MV-4-11 (cell line): ENCODE data around the gene OR2AT4.
"Not testable (repeated sequence)": the region's sequence is repeated elsewhere in the genome, so short reads cannot be mapped to it uniquely, and the experiment has no call there.

Source experiments
- DNase-seq: peaks from one replicate; lab custom pipeline; 2025; lab: John Stamatoyannopoulos, UW

Gene OR2AT4

DNA sequence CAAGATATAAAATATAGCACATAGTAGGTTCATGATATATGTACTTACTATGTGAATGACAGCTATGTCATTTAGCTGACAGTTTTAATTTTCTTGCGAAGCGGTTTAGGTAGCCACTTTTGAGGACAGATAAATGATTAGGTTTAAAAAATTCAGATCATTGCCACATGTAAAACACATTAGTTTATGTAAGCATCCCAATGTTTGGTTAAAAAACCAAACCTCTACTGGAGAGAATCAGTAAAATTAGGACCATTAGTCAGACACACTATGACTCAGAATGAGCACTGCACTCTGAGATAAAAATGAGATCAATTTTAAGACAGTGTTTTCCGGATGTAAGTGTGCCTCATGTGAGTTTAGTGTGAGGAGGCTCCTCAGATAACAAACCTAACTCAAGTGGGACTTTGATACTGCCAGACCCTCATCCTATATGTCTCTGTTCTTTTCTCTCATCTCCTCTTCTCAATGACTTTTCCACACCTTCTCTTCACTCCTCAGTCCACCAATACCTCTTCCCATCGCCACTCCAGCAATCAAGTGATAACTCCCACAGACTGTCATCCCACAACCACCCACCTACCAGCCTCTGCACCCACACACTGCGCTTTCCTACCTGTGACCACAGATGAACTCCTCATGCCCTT lies 6.8 kb upstream of the OR2AT4 start:
- DNase-seq, result no peak

DNA sequence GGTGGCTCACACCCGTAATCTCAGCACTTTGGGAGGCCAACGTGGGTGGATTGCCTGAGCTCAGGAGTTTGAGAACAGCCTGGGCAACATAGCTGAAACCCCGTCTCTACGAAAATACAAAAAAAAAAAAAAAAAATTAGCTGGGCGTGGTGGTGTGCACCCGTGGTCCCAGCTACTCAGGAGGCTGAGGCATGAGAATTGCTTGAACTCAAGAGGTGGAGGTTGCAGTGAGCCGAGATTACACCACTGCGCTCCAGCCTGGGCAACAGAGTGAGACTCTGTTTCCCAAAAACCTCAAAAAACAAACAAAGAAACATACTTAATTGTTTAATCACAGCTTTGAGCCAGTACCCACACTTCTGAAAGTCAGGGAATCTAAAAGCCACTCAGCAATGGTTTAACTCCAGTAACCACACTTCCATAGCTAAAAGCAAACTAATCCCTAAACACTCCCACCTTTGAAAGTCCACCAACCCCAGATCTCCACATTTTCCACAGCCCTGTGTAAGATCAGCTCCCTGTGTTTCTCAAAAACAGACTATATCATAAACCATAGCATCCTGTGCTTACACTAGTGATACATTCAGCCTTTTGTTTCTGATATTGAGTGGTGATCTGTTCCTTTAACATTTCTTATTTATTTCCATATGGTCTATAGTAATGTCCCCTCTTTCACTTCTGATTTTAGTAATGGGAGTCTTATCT lies 4.9 kb upstream of the OR2AT4 start:
- no peak for DNase-seq

DNA sequence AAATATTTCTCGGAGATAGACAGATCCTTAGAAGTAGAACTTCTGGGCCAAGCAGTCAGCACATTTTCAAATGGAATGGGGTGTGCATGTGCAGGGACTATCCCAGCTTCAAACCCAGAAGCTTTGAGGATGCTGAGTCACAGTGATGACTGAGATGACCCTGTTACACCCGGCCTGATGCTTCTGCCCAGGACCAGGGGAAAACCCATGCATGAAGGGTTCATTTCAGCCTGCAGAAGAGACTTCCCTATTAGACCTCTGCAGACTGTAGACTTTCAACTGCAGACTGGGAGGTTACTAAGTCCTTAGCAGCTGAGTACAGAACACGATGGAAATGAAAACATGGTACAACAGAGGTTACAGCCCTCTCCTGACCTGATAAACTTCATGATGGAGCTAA lies 3.6 kb upstream of the OR2AT4 start:
- DNase-seq, result peak; percentile 21

DNA sequence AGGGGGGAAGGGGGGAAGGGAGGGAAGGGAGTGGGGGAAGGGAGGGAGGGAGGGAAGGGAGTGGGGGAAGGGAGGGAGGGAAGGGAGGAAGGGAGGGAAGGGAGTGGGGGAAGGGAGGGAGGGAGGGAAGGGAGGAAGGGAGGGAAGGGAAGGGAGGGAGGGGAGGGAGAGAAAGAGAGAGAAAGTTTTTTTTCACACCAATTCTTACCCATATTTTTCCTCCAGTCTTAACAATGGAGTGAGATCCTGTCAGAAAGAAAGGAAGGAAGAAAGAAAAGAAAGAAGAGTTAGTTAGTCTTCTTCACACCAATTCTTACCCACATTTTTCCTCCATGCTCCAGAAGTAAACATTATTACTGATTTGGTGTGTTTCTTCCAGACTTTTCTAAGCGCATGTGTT lies 3.0 kb upstream of the OR2AT4 start:
- DNase-seq, result no peak

DNA sequence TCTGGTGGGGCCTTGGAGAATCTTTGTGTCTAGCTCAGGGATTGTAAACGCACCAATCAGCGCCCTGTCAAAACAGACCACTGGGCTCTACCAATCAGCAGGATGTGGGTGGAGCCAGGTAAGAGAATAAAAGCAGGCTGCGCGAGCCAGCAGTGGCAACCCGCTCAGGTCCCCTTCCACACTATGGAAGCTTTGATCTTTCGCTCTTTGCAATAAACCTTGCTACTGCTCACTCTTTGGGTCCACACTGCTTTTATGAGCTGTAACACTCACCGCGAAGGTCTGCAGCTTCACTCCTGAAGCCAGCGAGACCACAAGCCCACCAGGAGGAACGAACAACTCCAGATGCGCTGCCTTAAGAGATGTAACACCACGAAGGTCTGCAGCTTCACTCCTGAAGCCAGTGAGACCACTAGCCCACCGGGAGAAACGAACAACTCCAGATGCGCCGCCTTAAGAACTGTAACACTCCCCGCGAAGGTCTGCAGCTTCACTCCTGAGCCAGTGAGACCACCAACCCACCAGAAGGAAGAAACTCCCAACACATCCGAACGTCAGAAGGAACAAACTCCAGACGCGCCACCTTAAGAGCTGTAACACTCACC lies 2.3 kb upstream of the OR2AT4 start:
- DNase-seq, result not testable (repeated sequence)

DNA sequence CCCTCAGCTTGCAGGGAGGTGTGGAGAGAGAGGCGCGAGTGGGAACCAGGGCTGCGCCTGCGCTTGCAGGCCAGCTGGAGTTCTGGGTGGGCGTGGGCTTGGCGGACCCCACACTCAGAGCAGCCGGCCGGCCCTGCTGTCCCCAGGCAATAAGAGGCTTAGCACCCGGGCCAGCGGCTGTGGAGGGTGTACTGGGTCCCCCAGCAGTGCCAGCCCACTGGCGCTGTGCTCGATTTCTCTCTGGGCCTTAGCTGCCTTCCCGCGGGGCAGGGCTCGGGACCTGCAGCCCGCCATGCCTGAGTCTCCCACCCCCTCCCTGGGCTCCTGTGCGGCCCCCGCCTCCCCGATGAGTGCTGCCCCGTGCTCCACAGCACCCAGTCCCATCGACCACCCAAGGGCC lies 1.5 kb upstream of the OR2AT4 start:
- DNase-seq, result not testable (repeated sequence)

DNA sequence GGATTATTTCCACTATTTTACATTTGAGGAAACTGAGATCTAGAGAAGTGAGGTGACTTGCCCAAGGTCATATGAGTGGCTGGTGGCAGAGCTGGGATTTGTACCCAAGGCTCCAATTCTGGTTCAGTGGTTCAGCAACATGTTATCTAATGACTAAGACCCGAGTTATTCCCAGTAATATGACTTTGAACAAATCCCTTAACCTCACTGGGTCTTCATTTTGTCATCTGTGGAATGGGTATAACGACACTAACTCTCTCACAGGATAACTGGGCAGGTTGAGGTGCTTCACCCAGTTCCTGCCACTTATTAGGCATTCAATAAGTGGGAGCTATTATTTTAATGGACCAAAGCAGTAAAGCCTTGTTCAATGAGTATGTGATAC lies 489 bp upstream of the OR2AT4 start:
- DNase-seq, result no peak

DNA sequence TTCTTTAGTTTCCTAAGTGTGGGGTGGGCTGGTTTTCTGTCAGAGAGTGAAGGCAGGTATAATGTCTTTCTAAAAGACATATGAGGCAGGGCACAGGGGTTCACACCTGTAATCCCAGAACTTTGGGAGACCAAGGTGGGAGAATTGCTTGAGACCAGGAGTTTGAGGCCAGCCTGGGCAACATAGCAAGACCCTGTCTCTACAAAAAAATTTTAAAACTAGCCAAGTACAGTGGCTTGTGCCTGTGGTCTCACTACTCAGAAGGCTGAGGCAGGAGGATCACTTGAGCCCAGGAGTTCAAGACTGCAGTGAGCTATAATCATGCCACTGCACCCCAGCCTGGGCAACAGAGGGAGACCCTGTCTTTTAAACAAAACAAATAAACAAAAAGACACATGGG lies 2.3 kb downstream of the OR2AT4 start:
- DNase-seq, result not testable (repeated sequence)

DNA sequence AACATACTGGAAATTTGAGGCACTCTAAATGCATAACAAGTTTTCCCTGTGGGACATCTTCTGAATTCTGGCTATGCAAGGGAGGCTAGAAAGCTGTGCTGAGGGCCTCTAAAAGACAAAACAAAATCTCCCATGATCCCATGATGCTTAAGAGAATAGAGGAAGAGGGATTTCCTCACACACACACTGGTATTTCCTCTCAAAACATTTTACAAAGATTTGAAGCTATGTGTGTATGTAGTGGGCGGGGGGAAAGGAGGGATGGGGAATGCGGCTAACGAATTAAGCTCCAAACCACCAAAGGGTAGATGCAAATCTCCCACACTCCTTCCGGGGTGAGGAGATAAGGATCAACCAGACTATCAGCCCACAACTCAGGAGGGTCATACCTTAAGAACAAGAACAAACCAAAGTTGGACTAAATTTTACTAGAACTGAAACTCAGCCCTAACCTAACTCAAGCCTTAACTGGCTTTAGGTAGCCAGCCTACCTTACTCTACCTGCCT lies 6.0 kb downstream of the OR2AT4 start:
- no peak for DNase-seq

DNA sequence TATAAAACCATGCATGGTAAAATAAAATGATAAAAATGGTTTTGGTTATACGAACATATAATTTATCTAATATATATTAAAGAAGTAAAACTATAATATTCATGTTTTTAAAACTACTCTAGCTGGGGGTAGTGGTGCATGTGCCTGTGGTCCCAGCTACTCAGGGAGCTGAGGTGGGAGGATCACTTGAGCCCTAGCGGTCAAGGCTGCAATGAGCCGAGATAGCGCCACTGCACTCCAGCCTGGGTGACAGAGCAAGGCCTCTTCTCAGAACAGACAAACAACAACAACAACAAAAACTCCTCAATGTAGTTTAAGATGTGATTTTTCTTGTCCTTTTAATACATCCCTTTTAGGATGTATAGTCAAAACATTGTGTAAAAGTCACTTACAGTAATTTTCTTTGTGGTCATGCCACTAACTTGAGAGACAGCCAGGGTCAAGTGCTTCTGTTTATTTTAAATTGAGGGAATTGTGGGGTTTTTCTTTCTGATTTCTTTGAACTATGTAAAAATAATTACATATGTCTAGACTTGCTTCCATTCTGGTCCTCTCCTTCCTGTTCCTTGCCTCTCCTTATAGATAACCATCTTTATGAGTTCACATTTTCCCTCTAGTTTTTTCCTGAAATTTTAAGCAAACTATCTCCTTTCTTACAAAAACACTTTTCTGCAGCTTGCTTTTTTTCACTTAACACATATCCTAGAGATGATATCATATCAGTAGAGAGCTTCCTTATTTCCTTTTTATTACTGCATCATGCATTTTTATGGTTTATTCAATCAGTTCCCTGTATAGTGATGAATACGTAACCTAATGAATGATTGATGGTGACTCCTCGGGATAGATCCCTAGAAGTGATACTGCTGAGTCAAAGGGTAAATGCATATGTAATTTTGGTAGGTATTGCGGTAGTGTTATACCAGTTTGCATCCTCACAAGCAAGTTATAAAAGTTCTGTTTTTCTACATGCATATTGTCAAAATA lies 9.1 kb downstream of the OR2AT4 start:
- DNase-seq, result no peak

DNA sequence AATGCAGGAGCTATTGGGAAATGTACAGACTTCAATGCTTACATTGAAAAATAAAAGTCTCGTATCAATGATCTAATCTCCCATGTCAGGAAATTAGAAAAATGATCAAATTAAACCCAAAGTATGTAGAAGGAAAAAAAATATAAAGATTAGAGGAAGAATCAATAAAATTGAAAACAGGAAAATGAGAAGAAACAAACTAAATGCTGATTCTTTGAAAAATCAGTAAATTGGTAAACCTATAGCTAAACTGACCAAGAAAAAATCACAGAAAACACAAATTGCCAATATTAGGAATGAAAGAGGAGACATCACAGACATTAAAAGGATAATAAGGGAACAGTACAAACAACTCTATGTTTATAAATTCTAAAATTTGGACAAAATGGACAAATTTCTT lies 11.8 kb downstream of the OR2AT4 start:
- no peak for DNase-seq

DNA sequence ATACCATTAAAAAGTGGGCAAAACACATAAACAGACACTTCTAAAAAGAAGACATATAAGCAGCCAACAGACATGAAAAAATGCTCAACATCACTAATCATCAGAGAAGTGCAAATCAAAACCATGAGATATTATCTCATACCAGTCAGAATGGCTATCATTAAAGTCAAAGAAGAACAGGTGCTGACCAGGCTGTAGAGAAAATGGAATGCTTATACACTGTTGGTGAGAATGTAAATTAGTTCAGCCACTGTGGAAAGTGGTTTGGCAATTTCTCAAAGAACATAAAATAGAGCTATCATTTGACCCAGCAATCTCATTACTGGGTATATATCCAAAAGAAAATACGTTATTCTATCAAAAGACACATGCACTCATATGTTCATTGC lies 13.5 kb downstream of the OR2AT4 start:
- no peak for DNase-seq

DNA sequence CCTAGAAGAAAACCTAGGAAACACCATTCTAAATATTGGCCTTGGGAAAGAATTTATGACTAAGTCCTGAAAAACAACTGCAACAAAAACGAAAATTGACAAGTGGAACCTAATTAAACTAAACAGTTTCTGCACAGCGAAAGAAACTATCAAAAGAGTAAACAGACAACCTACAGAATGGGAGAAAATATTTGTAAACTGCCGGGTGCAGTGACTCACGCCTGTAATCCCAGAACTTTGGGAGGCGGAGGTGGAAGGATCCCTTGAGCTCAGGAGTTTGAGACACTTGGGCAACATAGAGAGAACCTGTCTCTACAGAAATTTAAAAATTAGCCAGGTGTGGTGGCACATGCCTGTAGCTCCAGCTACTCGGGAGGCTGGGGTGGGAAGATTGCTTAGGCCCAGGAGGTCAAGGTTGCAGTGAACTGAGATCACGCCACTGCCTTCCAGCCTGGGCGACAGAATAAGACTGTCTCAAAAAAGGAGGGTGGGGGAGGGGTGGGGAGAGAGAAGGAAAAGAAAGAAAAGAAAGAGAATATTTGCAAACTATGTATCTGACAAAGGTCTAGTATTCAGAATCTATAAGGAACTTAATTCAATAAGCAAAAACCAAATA lies 14.0 kb downstream of the OR2AT4 start:
- DNase-seq, result no peak

DNA sequence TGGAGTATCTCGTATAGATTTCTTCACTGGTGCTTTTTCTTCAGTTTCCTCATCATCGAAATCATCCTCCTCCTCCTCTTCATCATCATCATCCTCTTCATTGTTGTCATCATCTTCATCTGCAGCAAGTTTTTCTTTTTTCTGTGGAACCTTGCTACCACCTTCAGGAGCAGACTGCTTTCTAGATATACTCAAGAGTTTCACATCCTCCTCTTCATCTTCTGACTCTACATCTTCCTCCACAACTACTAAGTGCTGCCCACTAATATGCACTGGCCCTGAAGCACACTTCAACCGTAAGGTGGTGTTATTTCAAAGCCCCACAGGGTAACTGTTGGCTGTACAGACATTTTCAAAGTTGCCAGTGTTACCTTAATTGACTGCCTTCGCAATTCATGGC lies 17.1 kb downstream of the OR2AT4 start:
- no peak for DNase-seq

DNA sequence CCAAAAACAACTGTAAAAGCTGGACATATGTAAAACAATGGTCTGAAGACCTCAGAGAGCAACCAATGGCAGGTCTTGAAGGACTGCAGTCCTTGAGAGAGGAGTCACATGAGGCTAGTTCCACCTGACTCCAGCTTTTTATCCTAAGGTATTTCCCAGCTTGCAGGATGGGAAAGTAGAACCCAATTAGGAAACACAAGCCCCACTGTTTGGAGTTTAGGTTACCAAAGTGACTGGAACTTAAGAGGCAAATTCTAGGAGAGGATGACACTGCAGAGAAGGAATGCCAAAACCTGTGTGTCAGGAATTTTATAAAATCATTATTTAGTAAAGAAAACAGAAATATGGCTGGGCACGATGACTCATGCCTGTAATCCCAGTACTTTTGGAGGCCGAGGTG lies 18.4 kb downstream of the OR2AT4 start:
- no peak for DNase-seq

DNA sequence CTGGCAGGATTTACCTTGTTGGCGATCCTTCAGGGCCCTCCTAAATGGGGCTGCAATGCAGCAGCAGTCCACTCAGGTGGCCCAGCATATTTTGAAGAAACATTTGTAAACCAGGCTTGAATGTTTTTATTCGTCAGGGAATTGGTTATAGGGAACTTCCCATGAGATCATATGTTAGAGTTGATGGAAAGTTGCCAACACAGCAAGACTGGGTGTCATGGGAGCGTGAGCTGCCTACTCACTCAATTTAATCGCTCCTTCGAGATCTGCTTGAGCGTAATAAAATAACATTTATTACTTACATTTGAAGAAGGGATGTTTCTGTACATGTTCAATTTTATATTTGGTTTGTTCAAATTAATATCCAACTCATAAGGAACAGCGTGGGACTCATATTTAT lies 19.4 kb downstream of the OR2AT4 start:
- DNase-seq, result no peak

DNA sequence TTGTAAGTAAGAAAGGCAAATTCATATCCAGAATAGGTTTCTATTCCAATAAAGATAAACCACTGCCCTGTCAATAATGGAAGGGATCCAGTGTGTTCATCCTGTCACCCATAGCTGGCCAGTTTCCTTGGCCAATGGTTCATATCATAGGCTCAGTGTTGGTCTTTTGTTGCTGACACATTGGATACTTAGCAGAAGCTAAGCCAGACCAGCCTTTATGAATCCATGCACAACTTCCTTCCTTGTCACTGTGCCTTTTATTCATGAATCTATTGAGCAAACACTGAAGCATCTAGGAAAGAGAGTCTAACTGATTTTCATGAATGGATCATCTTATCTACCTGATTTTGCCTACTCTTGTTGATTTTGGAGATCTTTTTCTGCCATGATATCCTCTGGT lies 20.0 kb downstream of the OR2AT4 start:
- DNase-seq, result no peak

DNA sequence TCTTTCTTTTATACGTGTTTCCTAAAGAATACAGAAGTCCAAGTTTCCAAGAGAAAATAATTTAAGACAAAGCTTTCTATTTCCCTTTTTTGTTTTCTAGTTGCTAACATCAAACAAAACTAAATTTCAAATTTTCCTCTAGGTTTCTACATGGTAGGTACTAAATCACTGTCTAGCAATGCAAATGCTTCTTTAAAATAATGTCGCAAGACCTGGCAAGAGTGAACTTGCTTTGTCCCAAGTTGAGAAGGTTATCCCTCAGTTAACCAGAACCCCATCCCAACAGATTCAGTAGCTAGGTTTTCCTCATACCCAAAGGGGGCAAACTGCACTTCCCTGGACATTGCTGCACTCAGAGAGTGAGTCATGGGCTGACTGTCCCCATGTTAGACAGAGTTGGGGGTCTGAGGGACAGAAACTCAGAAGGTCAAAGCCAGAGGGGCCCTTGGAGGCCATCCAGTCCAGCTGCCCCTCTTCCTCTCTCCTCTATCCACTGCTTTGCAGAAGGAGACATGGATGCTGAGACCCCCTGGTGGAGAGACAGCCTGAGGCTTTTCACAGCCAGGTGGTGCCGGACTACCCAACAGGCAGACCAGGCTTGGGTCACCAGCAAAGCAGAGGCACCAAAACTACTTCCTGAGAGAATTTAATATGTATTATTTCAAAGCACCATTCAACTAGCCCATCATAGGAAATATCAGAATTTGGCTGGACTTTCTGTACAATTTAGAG lies 23.1 kb downstream of the OR2AT4 start:
- DNase-seq, result no peak

DNA sequence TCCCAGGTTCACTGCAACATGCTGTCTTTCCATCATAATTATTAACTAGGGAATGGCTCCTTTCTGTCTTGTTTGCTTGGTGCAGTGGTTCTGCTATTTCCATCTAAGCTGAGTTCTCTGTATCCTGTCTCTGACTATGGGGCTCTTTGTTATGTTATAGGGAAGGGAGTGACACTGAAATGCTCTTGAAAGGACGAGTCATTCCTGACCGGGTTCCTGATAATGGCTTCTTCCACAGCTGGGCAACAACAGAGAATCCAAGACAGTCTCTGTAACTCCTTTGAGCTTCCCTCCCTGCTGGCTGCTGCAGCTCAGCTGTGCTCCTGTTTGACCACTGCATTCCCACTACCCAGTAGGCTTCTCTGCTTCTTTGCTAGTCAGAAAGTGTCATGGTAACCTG lies 24.1 kb downstream of the OR2AT4 start:
- no peak for DNase-seq

DNA sequence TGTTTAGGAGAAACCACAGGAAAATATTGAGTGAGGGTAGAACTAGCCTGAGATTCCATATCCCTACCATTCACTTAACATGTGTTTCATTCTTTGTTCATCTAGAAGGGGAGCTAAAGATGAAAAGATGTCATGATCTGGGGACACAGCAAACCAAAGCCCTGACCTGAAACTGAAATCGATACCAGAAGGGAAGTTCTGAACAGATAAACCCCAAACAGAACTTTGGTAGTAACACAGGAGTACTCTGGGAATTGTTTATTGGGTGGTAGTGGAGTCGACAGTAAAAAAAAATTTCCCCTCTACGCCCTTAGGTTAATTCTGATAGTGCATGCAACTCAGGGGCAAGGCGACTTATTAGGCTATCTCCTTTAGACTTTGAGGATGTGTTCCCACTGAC lies 27.2 kb downstream of the OR2AT4 start:
- no peak for DNase-seq

DNA sequence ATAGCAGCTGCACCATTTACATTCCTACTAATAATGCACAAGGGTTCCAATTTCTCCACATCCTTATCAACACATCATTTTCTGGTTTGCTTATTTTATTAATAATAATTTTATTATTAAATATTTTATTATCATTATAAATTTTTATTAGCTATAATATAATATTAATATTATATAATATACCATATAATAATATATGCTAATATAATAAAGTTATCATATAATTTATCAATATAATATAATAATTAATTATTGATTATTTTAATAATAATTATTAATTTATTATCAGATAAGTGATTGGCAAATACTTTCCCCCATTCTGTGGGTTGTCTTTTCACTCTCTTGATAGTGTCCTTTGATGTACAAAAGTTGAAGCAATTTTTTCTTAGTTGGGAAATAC lies 27.7 kb downstream of the OR2AT4 start:
- DNase-seq, result no peak
